Kidney (tissue), 14 donors: ENCODE results near the gene AGTR1. TPM values are rescaled to one million over a fixed set of nuclear protein-coding genes. Genes with fewer than 3 reads are reported as not detected.

Source experiments
- DNase-seq, 5 donors: peaks; one replicate each; pipeline ENCODE4 v3.0.0-alpha.2; 2013 to 2020
- FAIRE-seq: peaks from 2 replicates; lab custom pipeline; 2012; peaks lifted over from hg19 to GRCh38; lab: Jason Lieb, UNC
- H3K27ac ChIP-seq, 2 donors: one replicate each; pipeline ENCODE4 v1.7.0; 2013; ENCODE audit warnings: low read depth in 2 of 2, low read length in 2 of 2, inconsistent platforms in 1 of 2
- H3K27me3 ChIP-seq: one replicate; pipeline ENCODE4 v1.7.1; 2013; ENCODE audit warnings: low read length, inconsistent platforms; ENCODE audit not compliant: control insufficient read depth, insufficient read depth
- H3K36me3 ChIP-seq, 3 donors: one replicate each; pipeline versions ENCODE4 v1.7.0 to v1.7.1; 2013; ENCODE audit warnings: low read length in 3 of 3, control low read depth in 1 of 3, inconsistent platforms in 1 of 3; ENCODE audit not compliant: insufficient read depth in 3 of 3, control insufficient read depth in 2 of 3
- H3K4me1 ChIP-seq, 3 donors: one replicate each; pipeline versions ENCODE4 v1.7.0 to v1.7.1; 2013; ENCODE audit warnings: low read length in 3 of 3, inconsistent platforms in 1 of 3, low read depth in 1 of 3; ENCODE audit not compliant: control insufficient read depth in 2 of 3, insufficient read depth in 2 of 3
- H3K4me3 ChIP-seq, 3 donors: one replicate each; pipeline versions ENCODE4 v1.7.0 to v1.8.1; 2013; ENCODE audit warnings: low read length in 3 of 3, control low read depth in 1 of 3, inconsistent platforms in 1 of 3
- H3K9ac ChIP-seq, 3 donors: one replicate each; pipeline versions ENCODE4 v1.7.0 to v1.7.1; 2013; ENCODE audit warnings: low read length in 3 of 3, control low read depth in 1 of 3, inconsistent platforms in 1 of 3
- H3K9me3 ChIP-seq, 3 donors: one replicate each; pipeline versions ENCODE4 v1.7.0 to v1.7.1; 2013; ENCODE audit warnings: low read length in 3 of 3, control low read depth in 1 of 3, inconsistent platforms in 1 of 3; ENCODE audit not compliant: control insufficient read depth in 2 of 3, insufficient read depth in 1 of 3
- CTCF ChIP-seq: IDR thresholded peaks from 3 replicates; pipeline ENCODE4 v1.5.1; 2012; ENCODE audit warnings: mild to moderate bottlenecking, moderate library complexity, borderline replicate concordance; ENCODE audit not compliant: insufficient read depth; ENCODE audit errors: extremely low read depth
- intact Hi-C: fragments of 100-400 bp; cut with DNase I; formaldehyde crosslinking; loops from one replicate; pipeline ENCODE4 v1.11.1; 2022
- polyA plus RNA-seq: library from polyadenylated mRNA; stranded (reverse); fragments of 350-450 nt; fragmentation: Illumina TruSeq; extraction: RNeasy Lipid Tissue Mini Kit (QIAGEN cat#74804); gene quantifications from one replicate; pipeline ENCODE4 v1.2.3, GENCODE V29; 2014; ENCODE audit warnings: low read depth, low replicate concordance; ENCODE audit not compliant: insufficient read depth
- total RNA-seq: library from RNA; stranded (reverse); fragmentation: NEBNext Ultra II Directional; extraction: Animal tissue kit (Norgen Biotek cat#: 25700); gene quantifications from one replicate; pipeline ENCODE4 v1.2.1, GENCODE V29; 2021
- donor health status: control.
- donor health status: control.
- donor health status: control.
- donor health status: control.
- donor health status: control.
- donor health status: DM: yes; HTN: yes; CAD: no.
- donor health status: Normal renal cell carcinoma (clear cell type).

AGTR1 gene
- total and polyA plus RNA-seq, 2 donors from 2014 or later = 5.6 to 14.8 TPM

GRCh38 chr3:148727231-148727630, 29.5 kb downstream of the AGTR1 start:
- DNase-seq = peak in 3 of 5 donors; percentile 18 to 34 (median 28)
- no peak for FAIRE-seq

GRCh38 chr3:148728753-148729152, 31.1 kb downstream of the AGTR1 start:
- FAIRE-seq (no peak), DNase-seq (no peak)
- no peak for TF ChIP-seq CTCF
- Histone ChIP-seq H3K9ac (no peak overlapping the region), H3K4me1 (peaks cover 0 to 2% (median 0%) of the 10 kb centered on the region in 3 donors), H3K9me3 (no peaks in the 10 kb centered on the region), H3K4me3 (no peak overlapping the region), H3K36me3 (no peaks in the 10 kb centered on the region), H3K27me3 (no peaks in the 10 kb centered on the region), H3K27ac (no peak overlapping the region)
- intact Hi-C loops = no loop called here

More at GRCh38 chr3:148727231-148727630, 29.5 kb downstream of the AGTR1 start:
- Histone ChIP-seq H3K4me3 (no peak overlapping the region), H3K4me1 (peaks cover 0 to 2% (median 0%) of the 10 kb centered on the region in 3 donors), H3K9ac (no peak overlapping the region), H3K9me3 (no peaks in the 10 kb centered on the region), H3K27ac (no peak overlapping the region), H3K27me3 (no peaks in the 10 kb centered on the region), H3K36me3 (no peaks in the 10 kb centered on the region)
- TF ChIP-seq CTCF = peak; percentile 16
- intact Hi-C loops = no loop called here

GRCh38 chr3:148729476-148730055, 31.9 kb downstream of the AGTR1 start:
- H3K36me3 ChIP-seq = no peaks in the 10 kb centered on the region
- peaks cover 0 to 2% (median 0%) of the 10 kb centered on the region in 3 donors for H3K4me1 ChIP-seq
- FAIRE-seq (no peak), DNase-seq (no peak)
- H3K9ac ChIP-seq = no peak overlapping the region
- intact Hi-C loops = no loop called here
- H3K4me3 ChIP-seq = no peak overlapping the region
- no peaks in the 10 kb centered on the region for H3K9me3 ChIP-seq
- no peak overlapping the region for H3K27ac ChIP-seq
- TF ChIP-seq CTCF = no peak
- no peaks in the 10 kb centered on the region for H3K27me3 ChIP-seq
